Keratinocyte (primary cell): ENCODE measurements around the gene AKAP13.

Experiments
- EZH2 ChIP-seq: IDR thresholded peaks from one replicate; pipeline ENCODE4 v1.6.1; 2012; ENCODE audit warnings: inconsistent platforms, mild to moderate bottlenecking, low read length, moderate library complexity
- TF ChIP-seq, protein P1 (sequence below), 3 experiments: IDR thresholded peaks in 1 of 3; conservative IDR thresholded peaks in 1 of 3; optimal IDR thresholded peaks in 1 of 3; 2 replicates in 2 of 3; 3 replicates in 1 of 3; pipeline versions ENCODE3 to v1.5.1; 2011; ENCODE audit warnings: low read length in 3 of 3, mild to moderate bottlenecking in 3 of 3, moderate library complexity in 2 of 3, control low read depth in 1 of 3, inconsistent platforms in 1 of 3; ENCODE audit not compliant: insufficient read depth in 2 of 3; ENCODE audit errors: extremely low read depth in 1 of 3

DNA sequence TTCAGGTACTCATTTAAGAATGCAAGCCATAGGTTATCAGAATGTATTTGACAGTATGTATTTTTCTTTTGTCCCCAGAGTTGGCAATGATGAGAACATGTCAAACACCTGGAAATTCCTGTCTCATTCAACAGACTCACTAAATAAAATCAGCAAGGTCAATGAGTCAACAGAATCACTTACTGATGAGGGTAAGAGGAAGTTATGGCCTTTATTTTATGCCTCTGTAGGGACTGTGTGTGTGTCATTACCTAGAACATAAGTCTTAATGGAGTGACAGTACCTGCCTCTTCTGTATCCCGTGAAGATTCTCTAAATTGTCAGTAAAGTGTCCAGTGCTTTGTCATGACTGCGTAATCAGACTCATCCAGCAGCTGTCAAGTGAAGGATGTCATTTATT lies 336.8 kb downstream of the AKAP13 start:
- TF ChIP-seq, protein P1, sequence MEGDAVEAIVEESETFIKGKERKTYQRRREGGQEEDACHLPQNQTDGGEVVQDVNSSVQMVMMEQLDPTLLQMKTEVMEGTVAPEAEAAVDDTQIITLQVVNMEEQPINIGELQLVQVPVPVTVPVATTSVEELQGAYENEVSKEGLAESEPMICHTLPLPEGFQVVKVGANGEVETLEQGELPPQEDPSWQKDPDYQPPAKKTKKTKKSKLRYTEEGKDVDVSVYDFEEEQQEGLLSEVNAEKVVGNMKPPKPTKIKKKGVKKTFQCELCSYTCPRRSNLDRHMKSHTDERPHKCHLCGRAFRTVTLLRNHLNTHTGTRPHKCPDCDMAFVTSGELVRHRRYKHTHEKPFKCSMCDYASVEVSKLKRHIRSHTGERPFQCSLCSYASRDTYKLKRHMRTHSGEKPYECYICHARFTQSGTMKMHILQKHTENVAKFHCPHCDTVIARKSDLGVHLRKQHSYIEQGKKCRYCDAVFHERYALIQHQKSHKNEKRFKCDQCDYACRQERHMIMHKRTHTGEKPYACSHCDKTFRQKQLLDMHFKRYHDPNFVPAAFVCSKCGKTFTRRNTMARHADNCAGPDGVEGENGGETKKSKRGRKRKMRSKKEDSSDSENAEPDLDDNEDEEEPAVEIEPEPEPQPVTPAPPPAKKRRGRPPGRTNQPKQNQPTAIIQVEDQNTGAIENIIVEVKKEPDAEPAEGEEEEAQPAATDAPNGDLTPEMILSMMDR (optimal IDR thresholded peaks at IDR 0.05 in 1 of 3, IDR thresholded peaks at IDR 0.05 in 1 of 3, conservative IDR thresholded peaks at IDR 0.05 in 1 of 3; ENCODE audit: extremely low read depth in 1 of 3, insufficient read depth in 2 of 3, low read length in 3 of 3) = no peak
- no peak for TF ChIP-seq EZH2
